Spleen (tissue), 11 donors: ENCODE results near the gene TSHZ3. TPM values are rescaled to one million over a fixed set of nuclear protein-coding genes. Genes with fewer than 3 reads are reported as not detected.
A peak's percentile ranks its signal among the peaks of the same experiment; 100 is the strongest.

Source experiments
- DNase-seq: peaks from one replicate; pipeline ENCODE4 v3.0.0-alpha.2; 2020
- H3K27ac ChIP-seq, 8 donors: fragments of 200-600 bp; sonication (generic) in 7 of 8; 1 replicate in 4 of 8; 2 replicates in 4 of 8; pipeline versions ENCODE4 v1.5.0 to v1.8.0; 2016 to 2021; ENCODE audit warnings: inconsistent platforms in 4 of 8, mild to moderate bottlenecking in 4 of 8, moderate library complexity in 1 of 8
- H3K27me3 ChIP-seq, 7 donors: fragments of 200-600 bp; sonication (generic) in 6 of 7; replicated peaks in 1 of 7; 1 replicate in 4 of 7; 2 replicates in 3 of 7; pipeline versions ENCODE4 v1.5.0 to v1.8.0; 2016 to 2021; ENCODE audit warnings: inconsistent platforms in 3 of 7, mild to moderate bottlenecking in 1 of 7
- H3K36me3 ChIP-seq, 6 donors: fragments of 200-600 bp; sonication (generic) in 5 of 6; 1 replicate in 4 of 6; 2 replicates in 2 of 6; pipeline versions ENCODE4 v1.5.0 to v1.8.0; 2016 to 2021; ENCODE audit warnings: inconsistent platforms in 2 of 6
- H3K4me1 ChIP-seq, 6 donors: fragments of 200-600 bp; sonication (generic) in 5 of 6; 1 replicate in 3 of 6; 2 replicates in 3 of 6; pipeline versions ENCODE4 v1.5.0 to v1.8.0; 2016 to 2021; ENCODE audit warnings: inconsistent platforms in 3 of 6
- H3K4me3 ChIP-seq, 8 donors: fragments of 200-600 bp; sonication (generic) in 7 of 8; 1 replicate in 4 of 8; 2 replicates in 4 of 8; pipeline versions ENCODE4 v1.5.0 to v1.8.0; 2016 to 2021; ENCODE audit warnings: inconsistent platforms in 4 of 8, mild to moderate bottlenecking in 4 of 8, moderate library complexity in 2 of 8
- H3K9me3 ChIP-seq, 8 donors: fragments of 200-600 bp; sonication (generic) in 7 of 8; 1 replicate in 4 of 8; 2 replicates in 4 of 8; pipeline versions ENCODE4 v1.5.0 to v1.8.0; 2016 to 2021; ENCODE audit warnings: inconsistent platforms in 4 of 8
- POLR2A ChIP-seq, 3 donors: fragments of 450-650 bp; IDR thresholded peaks; one replicate each; pipeline ENCODE4 v1.5.1; 2017; ENCODE audit warnings: antibody characterized with exemption in 3 of 3, mild to moderate bottlenecking in 1 of 3
- POLR2AphosphoS5 ChIP-seq, 3 donors: sonication (generic); formaldehyde crosslinking; IDR thresholded peaks; one replicate each; pipeline ENCODE4 v1.5.1; 2017; ENCODE audit warnings: antibody characterized with exemption in 3 of 3
- WGBS, 5 donors: extraction: QIAGEN DNeasy Blood & Tissue Kit in 3 of 5; methylation state at CpG; one replicate each; pipeline versions ENCODE4 v1.1.5 to v1.1.7; 2013 to 2018; 5-methylcytosine and 5-hydroxymethylcytosine counted together
- intact Hi-C: fragments of 100-400 bp; cut with DNase I; formaldehyde crosslinking; loops from one replicate; pipeline ENCODE4 v1.15.0; 2023; ENCODE audit warnings: low total_unique reads
- polyA plus RNA-seq, 3 donors: library from polyadenylated mRNA; stranded (reverse); fragments of 200-250 nt; gene quantifications; one replicate each; pipeline ENCODE4 v1.2.1, GENCODE V29; 2013
- total RNA-seq, 7 donors: library from RNA; depleted of rRNA in 3 of 7; stranded (reverse); fragments of >200 nt in 3 of 7; fragmentation: NEBNext Ultra II Directional in 4 of 7; extraction: Animal tissue kit (Norgen Biotek cat#: 25700) in 4 of 7; gene quantifications; one replicate each; pipeline versions ENCODE4 v1.1.0 to v1.2.1, GENCODE V29; 2016 to 2021
- TF ChIP-seq, protein P1 (sequence below), 11 experiments: fragments of 200-600 bp in 7 of 11; fragments of 450-650 bp in 4 of 11; sonication (generic) in 4 of 11; IDR thresholded peaks in 8 of 11; conservative IDR thresholded peaks in 3 of 11; 1 replicate in 7 of 11; 2 replicates in 4 of 11; pipeline versions ENCODE4 v1.4.0 to v1.8.0; 2016 to 2021; ENCODE audit warnings: antibody characterized with exemption in 11 of 11, inconsistent platforms in 4 of 11, mild to moderate bottlenecking in 1 of 11
- donor health status: healthy with polysubstance abuse.
- donor health status: DM: no; HTN: no; CAD: no; lungs with moderate emphysema.
- donor health status: DM: no; HTN: no; CAD: no.
- donor health status: Bipolar disorder and iron deficiency.
- donor health status: healthy.
- donor health status: DM: no; HTN: no; CAD: no.
- donor health status: DM: yes; HTN: yes; CAD: no.

The TSHZ3 gene
- total and polyA plus RNA-seq, 10 donors, result 1.2 to 24.6 (median 13.4) TPM

- no peak for DNase-seq
- 79 to 93% (median 83%) methylated on average over 4 of the region's 4 CpGs for WGBS, 5 donors
- TF ChIP-seq POLR2AphosphoS5 (IDR thresholded peaks at IDR 0.05) (no peak), POLR2A (IDR thresholded peaks at IDR 0.05) (no peak)
- TF ChIP-seq, protein P1, sequence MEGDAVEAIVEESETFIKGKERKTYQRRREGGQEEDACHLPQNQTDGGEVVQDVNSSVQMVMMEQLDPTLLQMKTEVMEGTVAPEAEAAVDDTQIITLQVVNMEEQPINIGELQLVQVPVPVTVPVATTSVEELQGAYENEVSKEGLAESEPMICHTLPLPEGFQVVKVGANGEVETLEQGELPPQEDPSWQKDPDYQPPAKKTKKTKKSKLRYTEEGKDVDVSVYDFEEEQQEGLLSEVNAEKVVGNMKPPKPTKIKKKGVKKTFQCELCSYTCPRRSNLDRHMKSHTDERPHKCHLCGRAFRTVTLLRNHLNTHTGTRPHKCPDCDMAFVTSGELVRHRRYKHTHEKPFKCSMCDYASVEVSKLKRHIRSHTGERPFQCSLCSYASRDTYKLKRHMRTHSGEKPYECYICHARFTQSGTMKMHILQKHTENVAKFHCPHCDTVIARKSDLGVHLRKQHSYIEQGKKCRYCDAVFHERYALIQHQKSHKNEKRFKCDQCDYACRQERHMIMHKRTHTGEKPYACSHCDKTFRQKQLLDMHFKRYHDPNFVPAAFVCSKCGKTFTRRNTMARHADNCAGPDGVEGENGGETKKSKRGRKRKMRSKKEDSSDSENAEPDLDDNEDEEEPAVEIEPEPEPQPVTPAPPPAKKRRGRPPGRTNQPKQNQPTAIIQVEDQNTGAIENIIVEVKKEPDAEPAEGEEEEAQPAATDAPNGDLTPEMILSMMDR (IDR thresholded peaks at IDR 0.05 in 8 of 11, conservative IDR thresholded peaks at IDR 0.05 in 3 of 11), result no peak
These were observed 83.0 kb downstream of the TSHZ3 start for GRCh38 chr19:31266196-31266595.

DNA sequence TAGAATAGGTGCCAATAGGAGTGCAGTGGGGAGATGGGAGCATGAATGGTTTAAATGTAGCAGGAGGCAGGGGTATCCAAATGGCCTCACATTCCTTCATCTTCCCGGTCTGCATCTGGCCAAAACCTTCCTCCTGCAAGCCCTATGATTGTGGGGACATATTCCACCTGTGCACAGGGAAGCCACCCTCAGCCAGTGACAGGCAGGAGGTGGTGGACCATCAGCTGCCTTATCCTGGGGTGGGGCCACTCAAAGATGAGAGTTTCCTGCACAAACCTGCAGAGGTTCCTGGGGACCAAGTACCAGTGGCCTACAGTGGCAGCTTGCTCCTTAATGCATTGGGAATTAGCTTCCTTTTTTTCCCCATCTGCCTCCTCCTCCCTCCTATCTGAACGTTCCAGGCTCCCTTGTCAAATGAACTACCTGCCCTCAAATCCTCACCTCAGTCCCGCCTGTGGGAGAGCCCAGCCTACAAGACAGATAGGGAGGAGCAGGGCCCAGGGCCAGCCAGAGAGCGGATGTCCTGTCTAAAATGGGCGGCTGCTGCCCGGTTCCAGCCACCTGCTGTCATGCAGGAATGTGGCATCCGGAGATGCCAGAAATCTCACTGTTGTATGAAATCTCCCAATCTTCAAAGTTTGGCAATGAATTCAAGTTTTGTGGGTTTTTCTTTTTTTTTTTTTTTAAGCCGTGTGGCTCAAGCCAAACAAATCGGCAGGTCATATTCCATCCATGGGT lies 85.0 kb downstream of the TSHZ3 start:
- peak; percentile 46 for DNase-seq
- no peaks in the 10 kb centered on the region for H3K9me3 ChIP-seq
- no peak overlapping the region for H3K4me3 ChIP-seq
- peaks cover 0 to 33% (median 19%) of the 10 kb centered on the region in 6 donors for H3K4me1 ChIP-seq
- TF ChIP-seq POLR2AphosphoS5 (IDR thresholded peaks at IDR 0.05), result no peak
- TF ChIP-seq, protein P1 (IDR thresholded peaks at IDR 0.05 in 8 of 11, conservative IDR thresholded peaks at IDR 0.05 in 3 of 11), result no peak
- TF ChIP-seq POLR2A (IDR thresholded peaks at IDR 0.05), result no peak
- no peaks in the 10 kb centered on the region for H3K36me3 ChIP-seq
- H3K27ac ChIP-seq, result no peak overlapping the region
- intact Hi-C loops, result no loop called here
- H3K27me3 ChIP-seq, result peaks cover 0 to 11% (median 0%) of the 10 kb centered on the region in 7 donors
- 72 to 90% (median 81%) methylated on average over 9 of the region's 9 CpGs for WGBS, 5 donors

More at GRCh38 chr19:31266196-31266595, 83.0 kb downstream of the TSHZ3 start:
- intact Hi-C loops, result no loop called here
- H3K4me3 ChIP-seq, result no peak overlapping the region
- no peaks in the 10 kb centered on the region for H3K36me3 ChIP-seq
- H3K4me1 ChIP-seq, result peaks cover 0 to 24% (median 13%) of the 10 kb centered on the region in 6 donors
- no peaks in the 10 kb centered on the region for H3K9me3 ChIP-seq
- no peak overlapping the region for H3K27ac ChIP-seq
- H3K27me3 ChIP-seq, result peaks cover 0 to 11% (median 0%) of the 10 kb centered on the region in 7 donors

- Histone ChIP-seq H3K27ac (no peak overlapping the region), H3K27me3 (peaks cover 0 to 11% (median 0%) of the 10 kb centered on the region in 7 donors), H3K9me3 (no peaks in the 10 kb centered on the region), H3K4me3 (no peak overlapping the region), H3K4me1 (peaks cover 0 to 33% (median 19%) of the 10 kb centered on the region in 6 donors), H3K36me3 (no peaks in the 10 kb centered on the region)
- no peak for DNase-seq
- TF ChIP-seq, protein P1 (IDR thresholded peaks at IDR 0.05 in 8 of 11, conservative IDR thresholded peaks at IDR 0.05 in 3 of 11), result no peak
- no peak for TF ChIP-seq POLR2A (IDR thresholded peaks at IDR 0.05)
- TF ChIP-seq POLR2AphosphoS5 (IDR thresholded peaks at IDR 0.05), result no peak
- WGBS, 5 donors, result 55 to 64% (median 61%) methylated on average over 9 of the region's 9 CpGs
- intact Hi-C loops, result no loop called here
These were observed 85.9 kb downstream of the TSHZ3 start for GRCh38 chr19:31263328-31263727.

GRCh38 chr19:31262725-31263191 lies 86.5 kb downstream of the TSHZ3 start:
- no peak for TF ChIP-seq POLR2AphosphoS5 (IDR thresholded peaks at IDR 0.05)
- TF ChIP-seq, protein P1 (IDR thresholded peaks at IDR 0.05 in 8 of 11, conservative IDR thresholded peaks at IDR 0.05 in 3 of 11), result no peak
- no peak for TF ChIP-seq POLR2A (IDR thresholded peaks at IDR 0.05)
- intact Hi-C loops, result no loop called here
- DNase-seq, result no peak
- Histone ChIP-seq H3K4me3 (no peak overlapping the region), H3K4me1 (peaks cover 0 to 33% (median 19%) of the 10 kb centered on the region in 6 donors), H3K27me3 (peaks cover 0 to 11% (median 0%) of the 10 kb centered on the region in 7 donors), H3K36me3 (no peaks in the 10 kb centered on the region), H3K27ac (peak overlapping the region in 1 of 8 donors; percentile 7), H3K9me3 (no peaks in the 10 kb centered on the region)
- WGBS, 5 donors, result 76 to 84% (median 80%) methylated on average over 10 of the region's 10 CpGs
